Measurements from ENCODE around the gene MYO1H. TPM values are rescaled to one million over a fixed set of nuclear protein-coding genes. Genes with fewer than 3 reads are reported as not detected.

Gene MYO1H
- total RNA-seq, 1 donor from 2014 or later, result not detected

DNA sequence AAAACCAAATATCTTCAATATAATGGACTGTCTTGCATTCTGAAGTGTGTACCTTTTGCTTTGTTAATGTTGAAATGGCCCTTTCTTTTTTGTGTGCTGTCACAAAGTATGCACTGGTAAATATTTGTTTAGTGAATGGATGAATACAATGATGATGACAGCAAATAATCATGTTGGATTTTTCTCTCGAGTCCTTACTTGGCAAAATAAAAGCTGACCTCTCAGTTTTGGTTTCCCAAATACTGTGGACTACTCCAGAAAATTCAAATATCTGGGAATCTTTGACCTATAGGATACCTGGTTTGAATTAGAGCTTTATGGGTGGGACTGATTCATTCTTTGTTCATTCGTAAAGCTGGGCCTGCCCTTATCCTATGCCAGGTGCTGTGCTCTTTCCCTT lies 135.2 kb downstream of the MYO1H start:
- H3K36me3 Mint-ChIP-seq (ENCODE audit: low read depth, unreplicated experiment), result peaks cover 4% of the 10 kb centered on the region
- Histone ChIP-seq H3K4me1 (ENCODE audit: insufficient read depth, low read length) (peaks cover 7% of the 10 kb centered on the region), H3K9ac (ENCODE audit: low read length) (no peak overlapping the region), H2AFZ (ENCODE audit: low read depth, low read length) (no peak overlapping the region), H3K27ac (ENCODE audit: low read depth, low read length) (no peak overlapping the region), H3K27me3 (ENCODE audit: insufficient read depth, low read length) (no peaks in the 10 kb centered on the region), H3K4me2 (ENCODE audit: low read length) (no peak overlapping the region), H4K20me1 (ENCODE audit: insufficient read depth, low read length) (no peaks in the 10 kb centered on the region), H3K79me2 (ENCODE audit: insufficient read depth, low read length) (peaks cover 27% of the 10 kb centered on the region), H3K4me3 (ENCODE audit: insufficient read depth, low read depth, low read length) (no peak overlapping the region), H3K36me3 (ENCODE audit: insufficient read depth, low read length) (peaks cover 18% of the 10 kb centered on the region), H3K9me3 (ENCODE audit: insufficient read depth, low read depth, low read length) (no peaks in the 10 kb centered on the region)
- DNase-seq (ENCODE audit: low read depth), result no peak
- TF ChIP-seq CTCF (IDR thresholded peaks at IDR 0.05; ENCODE audit: insufficient read depth, low read depth, low read length), result no peak
- no peak for TF ChIP-seq EZH2 (IDR thresholded peaks at IDR 0.05; ENCODE audit: insufficient read depth, low read length)
- no peaks in the 10 kb centered on the region for H3K9me3 Mint-ChIP-seq (ENCODE audit: unreplicated experiment)
- H3K27me3 Mint-ChIP-seq (ENCODE audit: low read depth, unreplicated experiment), result no peaks in the 10 kb centered on the region
- H3K4me1 Mint-ChIP-seq (ENCODE audit: low read depth, unreplicated experiment), result peaks cover 11% of the 10 kb centered on the region
- H3K27ac Mint-ChIP-seq (ENCODE audit: unreplicated experiment), result no peak overlapping the region
- H3K4me3 Mint-ChIP-seq (ENCODE audit: unreplicated experiment), result no peak overlapping the region
- no peak for FAIRE-seq

GRCh38 chr12:109483346-109483745 lies 135.6 kb downstream of the MYO1H start:
- no peak for TF ChIP-seq CTCF (IDR thresholded peaks at IDR 0.05; ENCODE audit: insufficient read depth, low read depth, low read length)
- TF ChIP-seq EZH2 (IDR thresholded peaks at IDR 0.05; ENCODE audit: insufficient read depth, low read length), result no peak
- no peak overlapping the region for H3K4me3 Mint-ChIP-seq (ENCODE audit: unreplicated experiment)
- H3K27ac Mint-ChIP-seq (ENCODE audit: unreplicated experiment), result no peak overlapping the region
- H3K27me3 ChIP-seq (ENCODE audit: insufficient read depth, low read length), result no peaks in the 10 kb centered on the region
- peaks cover 6% of the 10 kb centered on the region for H3K36me3 Mint-ChIP-seq (ENCODE audit: low read depth, unreplicated experiment)
- no peaks in the 10 kb centered on the region for H3K9me3 Mint-ChIP-seq (ENCODE audit: unreplicated experiment)
- peaks cover 4% of the 10 kb centered on the region for H3K4me1 ChIP-seq (ENCODE audit: insufficient read depth, low read length)
- no peaks in the 10 kb centered on the region for H4K20me1 ChIP-seq (ENCODE audit: insufficient read depth, low read length)
- H3K36me3 ChIP-seq (ENCODE audit: insufficient read depth, low read length), result peaks cover 23% of the 10 kb centered on the region
- H3K4me1 Mint-ChIP-seq (ENCODE audit: low read depth, unreplicated experiment), result peaks cover 11% of the 10 kb centered on the region
- H3K79me2 ChIP-seq (ENCODE audit: insufficient read depth, low read length), result peaks cover 22% of the 10 kb centered on the region
- no peak overlapping the region for H3K9ac ChIP-seq (ENCODE audit: low read length)
- no peaks in the 10 kb centered on the region for H3K9me3 ChIP-seq (ENCODE audit: insufficient read depth, low read depth, low read length)
- no peak overlapping the region for H3K4me2 ChIP-seq (ENCODE audit: low read length)
- no peak for FAIRE-seq
- no peak for DNase-seq (ENCODE audit: low read depth)
- H3K27me3 Mint-ChIP-seq (ENCODE audit: low read depth, unreplicated experiment), result no peaks in the 10 kb centered on the region
- no peak overlapping the region for H3K4me3 ChIP-seq (ENCODE audit: insufficient read depth, low read depth, low read length)
- no peak overlapping the region for H3K27ac ChIP-seq (ENCODE audit: low read depth, low read length)
- H2AFZ ChIP-seq (ENCODE audit: low read depth, low read length), result no peak overlapping the region

DNA sequence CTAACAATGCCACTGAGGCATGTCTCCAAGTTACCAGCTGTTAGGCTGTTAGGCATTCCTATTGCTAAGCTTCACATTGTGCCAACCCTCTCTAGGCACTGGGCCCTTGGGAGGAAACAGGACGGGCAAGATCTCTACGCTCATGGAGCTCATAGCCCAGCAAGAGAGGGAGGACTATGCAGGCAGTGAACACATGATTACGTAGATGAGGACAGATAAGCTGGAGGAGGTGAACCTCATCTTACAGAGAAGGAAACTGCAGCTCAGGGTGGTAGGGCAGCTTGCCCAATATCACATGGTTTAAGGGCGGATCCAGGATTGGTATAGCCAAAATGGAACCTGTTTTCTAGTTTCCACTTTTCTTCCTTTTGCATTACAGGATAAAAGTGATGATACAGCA lies 137.5 kb downstream of the MYO1H start:
- no peaks in the 10 kb centered on the region for H3K4me1 Mint-ChIP-seq (ENCODE audit: low read depth, unreplicated experiment)
- Histone ChIP-seq H3K36me3 (ENCODE audit: insufficient read depth, low read length) (peaks cover 37% of the 10 kb centered on the region), H3K9me3 (ENCODE audit: insufficient read depth, low read depth, low read length) (no peaks in the 10 kb centered on the region), H3K79me2 (ENCODE audit: insufficient read depth, low read length) (peaks cover 5% of the 10 kb centered on the region), H3K4me1 (ENCODE audit: insufficient read depth, low read length) (no peaks in the 10 kb centered on the region), H3K4me2 (ENCODE audit: low read length) (no peak overlapping the region), H3K4me3 (ENCODE audit: insufficient read depth, low read depth, low read length) (no peak overlapping the region), H3K9ac (ENCODE audit: low read length) (no peak overlapping the region), H2AFZ (ENCODE audit: low read depth, low read length) (no peak overlapping the region), H3K27me3 (ENCODE audit: insufficient read depth, low read length) (no peaks in the 10 kb centered on the region), H3K27ac (ENCODE audit: low read depth, low read length) (no peak overlapping the region), H4K20me1 (ENCODE audit: insufficient read depth, low read length) (no peaks in the 10 kb centered on the region)
- DNase-seq (ENCODE audit: low read depth), result no peak
- no peak for TF ChIP-seq EZH2 (IDR thresholded peaks at IDR 0.05; ENCODE audit: insufficient read depth, low read length)
- TF ChIP-seq CTCF (IDR thresholded peaks at IDR 0.05; ENCODE audit: insufficient read depth, low read depth, low read length), result no peak
- no peak overlapping the region for H3K4me3 Mint-ChIP-seq (ENCODE audit: unreplicated experiment)
- H3K27me3 Mint-ChIP-seq (ENCODE audit: low read depth, unreplicated experiment), result no peaks in the 10 kb centered on the region
- H3K36me3 Mint-ChIP-seq (ENCODE audit: low read depth, unreplicated experiment), result peaks cover 8% of the 10 kb centered on the region
- H3K9me3 Mint-ChIP-seq (ENCODE audit: unreplicated experiment), result no peaks in the 10 kb centered on the region
- H3K27ac Mint-ChIP-seq (ENCODE audit: unreplicated experiment), result no peak overlapping the region
- no peak for FAIRE-seq

Data from astrocyte (in vitro differentiated cells and primary cell).